H9 (cell line): ENCODE measurements around the gene WDPCP. TPM values are rescaled to one million over a fixed set of nuclear protein-coding genes. Genes with fewer than 3 reads are reported as not detected.

Experiments
- DNase-seq: peaks from one replicate; pipeline ENCODE4 v3.0.0-alpha.2; 2017
- H2AFZ ChIP-seq: one replicate; pipeline ENCODE4 v1.6.1; 2013; ENCODE audit warnings: mild to moderate bottlenecking, low read length, control low read depth, moderate library complexity
- H2AK5ac ChIP-seq: 2 replicates; pipeline ENCODE4 v1.6.1; 2013; ENCODE audit warnings: low read length, control low read depth, mixed read lengths; ENCODE audit not compliant: insufficient read length
- H2BK120ac ChIP-seq: one replicate; pipeline ENCODE4 v1.6.1; 2013; ENCODE audit warnings: low read depth, mild to moderate bottlenecking, low read length, control low read depth, inconsistent platforms; ENCODE audit not compliant: poor library complexity, severe bottlenecking
- H2BK12ac ChIP-seq: 2 replicates; pipeline ENCODE4 v1.6.1; 2013; ENCODE audit warnings: low read length, control low read depth, mixed read lengths, low read depth; ENCODE audit not compliant: insufficient read length
- H2BK15ac ChIP-seq: 2 replicates; pipeline ENCODE4 v1.6.1; 2013; ENCODE audit warnings: low read depth, low read length, control low read depth
- H2BK20ac ChIP-seq: one replicate; pipeline ENCODE4 v1.6.1; 2013; ENCODE audit warnings: low read depth, mild to moderate bottlenecking, low read length, control low read depth, inconsistent platforms; ENCODE audit not compliant: poor library complexity, severe bottlenecking
- H2BK5ac ChIP-seq: 2 replicates; pipeline ENCODE4 v1.6.1; 2013; ENCODE audit warnings: low read length, control low read depth, mixed read lengths; ENCODE audit not compliant: insufficient read length
- H3K14ac ChIP-seq: 2 replicates; pipeline ENCODE4 v1.6.1; 2013; ENCODE audit warnings: low read length, control low read depth; ENCODE audit not compliant: insufficient read depth
- H3K18ac ChIP-seq: 2 replicates; pipeline ENCODE4 v1.6.1; 2013; ENCODE audit warnings: low read depth, mild to moderate bottlenecking, mixed read lengths, low read length, control low read depth; ENCODE audit not compliant: insufficient read length
- H3K23ac ChIP-seq: 2 replicates; pipeline ENCODE4 v1.6.1; 2013; ENCODE audit warnings: low read length, control low read depth, mixed read lengths, low read depth; ENCODE audit not compliant: insufficient read length
- H3K23me2 ChIP-seq: 2 replicates; pipeline ENCODE4 v1.6.1; 2013; ENCODE audit warnings: low read depth, mild to moderate bottlenecking, mixed read lengths, low read length, control low read depth; ENCODE audit not compliant: insufficient read length, poor library complexity, severe bottlenecking
- H3K27ac ChIP-seq: 2 replicates; pipeline ENCODE4 v1.5.1; 2013; ENCODE audit warnings: low read length, control low read depth, mixed read lengths, low read depth; ENCODE audit not compliant: insufficient read length
- H3K27me3 ChIP-seq: 2 replicates; pipeline ENCODE4 v1.6.1; 2013; ENCODE audit warnings: low read length, control low read depth, inconsistent platforms; ENCODE audit not compliant: insufficient read depth
- H3K4ac ChIP-seq: 2 replicates; pipeline ENCODE4 v1.6.1; 2013; ENCODE audit warnings: low read depth, mild to moderate bottlenecking, control low read depth, inconsistent platforms, low read length, moderate library complexity
- H3K4me1 ChIP-seq: 2 replicates; pipeline ENCODE4 v1.6.1; 2013; ENCODE audit warnings: low read length, control low read depth, inconsistent platforms; ENCODE audit not compliant: insufficient read depth
- H3K4me2 ChIP-seq: 2 replicates; pipeline ENCODE4 v1.6.1; 2013; ENCODE audit warnings: low read length, control low read depth, mixed read lengths; ENCODE audit not compliant: insufficient read length, insufficient read depth
- H3K56ac ChIP-seq: 2 replicates; pipeline ENCODE4 v1.6.1; 2013; ENCODE audit warnings: low read depth, mild to moderate bottlenecking, mixed read lengths, low read length, control low read depth; ENCODE audit not compliant: insufficient read length
- H3K79me1 ChIP-seq: 2 replicates; pipeline ENCODE4 v1.6.1; 2013; ENCODE audit warnings: low read depth, mild to moderate bottlenecking, moderate library complexity, low read length, control low read depth, inconsistent platforms; ENCODE audit not compliant: insufficient read depth, poor library complexity, severe bottlenecking
- H3K79me2 ChIP-seq: 2 replicates; pipeline ENCODE4 v1.6.1; 2013; ENCODE audit warnings: low read length, control low read depth, inconsistent platforms; ENCODE audit not compliant: insufficient read depth
- H3K9ac ChIP-seq: 2 replicates; pipeline ENCODE4 v1.6.1; 2013; ENCODE audit warnings: low read length, control low read depth, mixed read lengths; ENCODE audit not compliant: insufficient read length; ENCODE audit errors: extremely low read depth
- H3K9me3 ChIP-seq: one replicate; pipeline ENCODE4 v1.6.1; 2013; ENCODE audit warnings: low read depth, low read length, inconsistent platforms; ENCODE audit not compliant: control insufficient read depth
- H3T11ph ChIP-seq: one replicate; pipeline ENCODE4 v1.6.1; 2013; ENCODE audit warnings: mild to moderate bottlenecking, low read length, control low read depth, inconsistent platforms
- H4K20me1 ChIP-seq: one replicate; pipeline ENCODE4 v1.6.1; 2013; ENCODE audit not compliant: control insufficient read depth, insufficient read length, insufficient read depth
- H4K5ac ChIP-seq: 2 replicates; pipeline ENCODE4 v1.6.1; 2013; ENCODE audit warnings: low read depth, mild to moderate bottlenecking, mixed read lengths, low read length, control low read depth; ENCODE audit not compliant: insufficient read length
- H4K8ac ChIP-seq: replicated peaks from 2 replicates; pipeline ENCODE4 v1.6.1; 2013; ENCODE audit warnings: low read length, control low read depth, mixed read lengths, low read depth; ENCODE audit not compliant: insufficient read length
- H4K91ac ChIP-seq: 2 replicates; pipeline ENCODE4 v1.6.1; 2013; ENCODE audit warnings: low read depth, mild to moderate bottlenecking, moderate library complexity, mixed read lengths, low read length, control low read depth; ENCODE audit not compliant: insufficient read length
- H3K27ac Mint-ChIP-seq, 3 experiments: 2 replicates in 2 of 3; 3 replicates in 1 of 3; pipeline ENCODE4 v1.8.0; 2020 to 2021; ENCODE audit warnings: mixed read lengths in 3 of 3, mild to moderate bottlenecking in 1 of 3, moderate library complexity in 1 of 3
- H3K27me3 Mint-ChIP-seq: 2 replicates; pipeline ENCODE4 v1.8.0; 2021; ENCODE audit warnings: low read depth, mild to moderate bottlenecking, moderate library complexity, mixed read lengths
- H3K36me3 Mint-ChIP-seq, 3 experiments: 2 replicates in 2 of 3; 3 replicates in 1 of 3; pipeline ENCODE4 v1.8.0; 2020 to 2021; ENCODE audit warnings: low read depth in 3 of 3, mixed read lengths in 3 of 3; ENCODE audit not compliant: insufficient read depth in 1 of 3
- H3K4me1 Mint-ChIP-seq, 2 experiments: 2 replicates each; pipeline ENCODE4 v1.8.0; 2020; ENCODE audit warnings: mixed read lengths in 2 of 2
- H3K4me3 Mint-ChIP-seq, 2 experiments: 2 replicates in 1 of 2; 3 replicates in 1 of 2; pipeline ENCODE4 v1.8.0; 2020 to 2021; ENCODE audit warnings: mild to moderate bottlenecking in 2 of 2, mixed read lengths in 2 of 2, moderate library complexity in 1 of 2
- H3K9me3 Mint-ChIP-seq, 2 experiments: 2 replicates in 1 of 2; 3 replicates in 1 of 2; pipeline ENCODE4 v1.8.0; 2020; ENCODE audit warnings: mild to moderate bottlenecking in 2 of 2, mixed read lengths in 2 of 2, moderate library complexity in 1 of 2
- CTCF ChIP-seq: fragments of 200-600 bp; sonication (generic); conservative IDR thresholded peaks from 3 replicates; pipeline ENCODE4 v1.8.0; 2021; ENCODE audit warnings: antibody characterized with exemption, mild to moderate bottlenecking
- WGBS: extraction: QIAGEN DNeasy Blood & Tissue Kit; methylation state at CpG from one replicate; pipeline ENCODE4 v1.1.7; 2013; ENCODE audit warnings: missing lambda C conversion rate, low lambda C conversion rate, mixed read lengths; ENCODE audit not compliant: insufficient read length; ENCODE audit errors: extremely low coverage; 5-methylcytosine and 5-hydroxymethylcytosine counted together
- total RNA-seq: library from RNA; stranded (reverse); gene quantifications from 2 replicates; pipeline ENCODE4 v1.2.1, GENCODE V29; 2021

Gene WDPCP
- total RNA-seq, 1 experiment from 2014 or later, result 22.4 TPM

- Histone ChIP-seq H3T11ph (no peak overlapping the region), H3K4me2 (no peak overlapping the region), H3K14ac (no peak overlapping the region), H3K23me2 (no peaks in the 10 kb centered on the region), H4K91ac (no peak overlapping the region), H2BK5ac (no peak overlapping the region), H2BK120ac (no peak overlapping the region), H3K18ac (no peak overlapping the region), H3K79me2 (peaks cover 5% of the 10 kb centered on the region; the same call in 1 of the 2 replicates), H2AK5ac (no peak overlapping the region), H3K4me1 (no peaks in the 10 kb centered on the region; the same call in 1 of the 2 replicates), H3K9ac (no peak overlapping the region), H2BK12ac (no peak overlapping the region), H2BK20ac (no peak overlapping the region), H4K20me1 (no peaks in the 10 kb centered on the region), H3K23ac (no peak overlapping the region), H3K9me3 (no peaks in the 10 kb centered on the region), H3K56ac (no peak overlapping the region), H3K4ac (no peak overlapping the region), H2BK15ac (no peak overlapping the region), H4K5ac (no peak overlapping the region), H3K79me1 (peaks cover 5% of the 10 kb centered on the region), H3K27ac (no peak overlapping the region), H3K27me3 (no peaks in the 10 kb centered on the region), H2AFZ (no peak overlapping the region), H4K8ac (no peak overlapping the region)
- Mint-ChIP-seq H3K27me3 (no peaks in the 10 kb centered on the region), H3K27ac (peak overlapping the region; percentile 16 to 86 (median 76)), H3K9me3 (no peaks in the 10 kb centered on the region), H3K4me3 (no peak overlapping the region), H3K36me3 (peaks cover 0 to 21% (median 3%) of the 10 kb centered on the region in 3 experiments; a peak in 3 of 7 replicates), H3K4me1 (peaks cover 42 to 58% of the 10 kb centered on the region in 2 experiments)
- WGBS, result no CpG with 5 or more reads among the region's 5 CpGs
- TF ChIP-seq CTCF, result no peak
- DNase-seq, result no peak
Measured at GRCh38 chr2:63581298-63581961, 6.8 kb downstream of the WDPCP start.
